ENCODE data around the gene KMT2E.
"Not testable (repeated sequence)": the region's sequence is repeated elsewhere in the genome, so short reads cannot be mapped to it uniquely, and the experiment has no call there.

The KMT2E gene

DNA sequence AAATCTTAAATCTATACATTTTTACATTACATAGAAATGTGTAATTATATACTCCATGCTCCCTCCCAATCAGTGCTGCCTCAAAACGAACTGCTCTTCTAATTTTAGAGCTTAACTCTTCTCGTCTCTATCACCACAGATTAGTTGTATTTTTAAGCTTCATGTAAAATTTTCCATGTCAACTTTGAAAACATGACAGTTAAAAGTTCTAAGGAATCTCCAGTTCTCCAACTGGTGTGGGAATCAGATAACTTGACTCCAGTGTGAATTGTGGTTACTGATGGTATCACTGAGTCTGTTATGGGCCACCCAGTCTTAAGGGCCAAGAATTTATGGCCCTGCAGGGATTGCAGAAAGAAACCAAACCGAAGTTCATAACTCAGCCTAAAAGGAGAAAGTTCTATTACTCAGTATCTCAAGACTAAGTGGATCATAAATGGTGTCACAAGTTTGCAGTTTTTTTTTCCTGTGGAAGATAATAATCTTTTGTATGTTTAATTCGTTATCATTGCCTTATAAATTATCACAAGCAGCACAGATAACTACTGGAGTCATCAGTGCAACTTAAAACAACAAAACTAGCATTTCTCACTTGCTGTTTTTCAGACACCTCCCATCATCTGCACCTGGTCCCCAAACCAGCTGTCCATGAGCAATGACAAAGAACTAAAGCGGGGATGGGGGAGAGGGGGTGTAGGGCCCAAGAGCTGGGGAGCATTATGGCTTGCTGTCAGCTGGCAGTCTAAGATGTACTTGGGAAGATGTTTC lies 31.5 kb upstream of the KMT2E start:
- peak; percentile 24 for DNase-seq

DNA sequence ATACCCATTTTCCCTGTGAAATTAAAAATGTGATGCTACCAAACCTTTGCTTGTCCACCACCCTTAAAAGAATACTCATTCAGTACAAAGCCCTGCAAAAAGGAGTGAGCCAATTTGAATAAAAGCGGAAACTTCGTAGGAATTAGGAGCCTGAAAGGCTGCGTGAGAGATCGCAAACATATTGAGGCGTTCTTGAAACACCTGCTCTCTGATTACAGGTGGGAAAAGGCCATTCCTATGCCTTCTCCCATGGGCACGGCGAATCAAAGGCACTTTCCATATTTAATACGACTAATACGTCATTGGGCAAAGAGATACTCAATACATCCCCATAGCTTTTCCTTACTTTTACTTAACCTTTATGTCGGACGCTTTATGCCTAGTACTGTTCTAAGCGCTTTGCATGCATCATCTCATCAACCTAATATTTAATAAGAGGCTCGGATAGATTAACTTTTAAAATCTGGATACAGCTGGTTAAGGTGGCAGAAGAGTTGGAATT lies 30.9 kb upstream of the KMT2E start:
- no peak for DNase-seq

GRCh38 chr7:104983578-104984539 lies 30.1 kb upstream of the KMT2E start:
- peak; percentile 87 for DNase-seq

DNA sequence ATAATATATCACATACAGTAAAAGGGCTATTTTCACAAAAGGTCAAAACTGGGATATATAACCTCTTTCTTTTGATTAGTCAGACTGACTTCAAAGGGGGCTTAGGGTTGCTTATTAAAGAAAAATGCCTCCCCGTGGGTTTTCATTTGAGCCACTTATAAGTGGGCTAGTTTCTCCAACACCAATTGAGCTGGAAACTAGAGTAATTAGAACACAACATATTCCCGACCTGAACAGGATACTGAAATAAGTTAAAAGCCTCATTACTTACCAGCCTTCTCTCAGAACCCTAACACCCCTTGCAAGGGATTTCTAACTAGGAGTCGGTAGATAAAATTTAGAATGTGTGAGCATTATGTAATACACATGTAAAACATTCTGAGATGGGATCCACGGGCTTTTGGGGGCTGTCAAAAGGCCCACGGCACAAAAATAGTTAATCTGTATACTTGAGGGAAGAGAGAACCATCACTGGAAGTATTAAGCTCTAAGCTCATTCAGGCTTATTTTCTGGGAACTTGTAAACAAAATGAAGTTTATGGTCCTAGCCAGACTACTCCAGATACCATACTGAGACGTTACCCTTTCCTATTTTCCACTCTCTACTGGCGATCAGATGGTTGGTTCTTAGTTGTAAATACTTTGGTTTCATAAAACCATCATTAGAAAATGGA lies 29.3 kb upstream of the KMT2E start:
- no peak for DNase-seq

DNA sequence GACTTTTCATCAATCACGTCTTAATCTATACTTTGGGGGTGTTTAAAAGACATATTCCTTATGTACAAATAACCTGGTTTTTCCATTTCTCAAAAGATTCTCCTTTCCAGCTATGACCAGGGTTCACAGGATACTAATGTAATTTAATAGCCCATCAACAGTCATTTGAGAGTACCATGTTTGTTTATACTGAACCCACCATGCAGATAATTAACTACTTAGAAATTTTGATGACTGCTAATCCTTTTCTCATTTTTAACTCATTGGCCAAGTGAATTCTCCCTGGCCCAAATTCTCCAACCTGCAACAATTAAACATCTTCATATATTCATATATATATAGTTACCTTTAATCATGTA lies 28.8 kb upstream of the KMT2E start:
- no peak for DNase-seq

- DNase-seq: no peak
Observed at GRCh38 chr7:104986628-104987259, 27.3 kb upstream of the KMT2E start.

DNA sequence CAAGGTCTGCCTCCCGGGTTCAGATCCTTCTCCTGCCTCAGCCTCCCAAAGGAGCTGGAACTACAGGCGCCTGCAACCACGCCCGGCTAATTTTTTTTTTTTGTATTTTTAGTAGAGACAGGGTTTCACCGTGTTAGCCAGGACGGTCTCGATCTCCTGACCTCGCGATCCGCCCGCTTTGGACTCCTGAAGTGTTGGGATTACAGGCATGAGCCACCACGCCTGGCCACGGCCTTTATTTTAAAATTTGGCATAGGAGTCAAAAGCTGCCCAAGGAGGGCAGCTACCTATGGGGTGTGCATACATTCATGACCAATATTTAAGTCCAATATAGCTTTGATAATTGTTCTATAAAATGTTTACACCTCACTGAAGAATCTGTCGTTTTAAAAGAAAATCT lies 26.6 kb upstream of the KMT2E start:
- not testable (repeated sequence) for DNase-seq

DNA sequence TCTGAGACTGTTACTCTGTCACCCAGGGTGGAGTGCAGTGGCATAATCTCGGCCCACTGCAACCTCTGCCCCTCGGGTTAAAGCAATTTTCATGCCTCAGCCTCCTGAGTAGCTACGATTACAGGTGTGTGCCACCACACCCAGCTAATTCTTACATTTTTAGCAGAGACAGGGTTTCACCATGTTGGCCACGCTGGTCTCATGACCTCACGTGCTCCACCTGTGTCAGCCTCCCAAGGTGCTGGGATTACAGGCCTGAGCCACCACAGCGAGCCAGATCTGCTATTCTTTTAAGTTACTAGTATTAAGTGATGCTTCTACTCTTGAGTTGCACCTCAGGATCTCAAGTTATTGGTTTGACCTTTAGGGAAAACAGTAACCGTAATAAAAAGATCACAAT lies 23.0 kb upstream of the KMT2E start:
- no peak for DNase-seq

DNA sequence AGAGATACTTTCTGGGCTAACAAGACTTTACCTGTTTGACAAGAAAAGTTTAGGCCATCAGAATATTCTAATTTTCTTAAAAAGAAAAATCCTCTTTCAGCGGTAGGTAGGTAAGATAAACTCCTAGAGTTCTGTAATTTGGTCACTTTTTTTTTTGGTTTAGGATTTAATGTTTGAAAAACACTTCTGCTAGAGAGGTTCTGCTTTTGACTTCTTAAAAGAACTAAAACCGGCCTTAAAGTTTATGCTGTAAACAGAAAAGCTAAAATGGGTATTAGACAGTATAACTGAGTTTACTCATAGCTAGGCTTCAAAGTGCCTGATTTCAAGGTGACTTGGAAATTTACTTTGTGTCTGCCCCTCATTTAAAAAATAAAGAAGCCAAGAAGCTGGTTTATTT lies 21.7 kb upstream of the KMT2E start:
- no peak for DNase-seq

DNA sequence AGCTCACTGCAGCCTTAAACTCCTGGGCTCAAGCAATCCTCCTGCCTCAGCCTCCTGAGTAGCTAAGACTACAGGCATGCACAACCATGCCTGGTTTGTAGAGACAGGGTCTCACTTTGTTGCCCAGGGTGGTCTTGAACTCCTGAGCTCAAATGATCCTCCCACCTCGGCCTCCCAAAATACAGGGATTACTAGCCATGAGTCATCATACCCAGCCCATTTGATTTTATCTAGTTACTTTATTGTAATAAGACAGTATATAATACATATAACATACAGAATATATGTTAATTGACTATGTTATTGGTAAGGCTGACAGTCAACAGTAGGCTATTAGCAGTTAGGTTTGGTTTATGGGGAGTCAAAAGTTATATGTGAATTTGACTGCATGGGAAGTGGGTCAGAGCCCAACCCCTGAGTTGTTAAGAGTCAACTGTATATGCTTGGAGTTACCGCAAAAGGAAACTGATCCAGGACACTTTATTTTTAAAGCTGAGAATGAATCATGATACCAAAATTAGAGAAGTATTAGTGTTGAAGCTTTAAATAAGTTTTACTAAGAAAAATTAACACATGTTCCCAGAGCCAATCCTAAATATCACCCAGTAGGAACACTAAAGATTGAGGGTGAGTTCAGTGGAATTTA lies 20.7 kb upstream of the KMT2E start:
- DNase-seq: no peak

DNA sequence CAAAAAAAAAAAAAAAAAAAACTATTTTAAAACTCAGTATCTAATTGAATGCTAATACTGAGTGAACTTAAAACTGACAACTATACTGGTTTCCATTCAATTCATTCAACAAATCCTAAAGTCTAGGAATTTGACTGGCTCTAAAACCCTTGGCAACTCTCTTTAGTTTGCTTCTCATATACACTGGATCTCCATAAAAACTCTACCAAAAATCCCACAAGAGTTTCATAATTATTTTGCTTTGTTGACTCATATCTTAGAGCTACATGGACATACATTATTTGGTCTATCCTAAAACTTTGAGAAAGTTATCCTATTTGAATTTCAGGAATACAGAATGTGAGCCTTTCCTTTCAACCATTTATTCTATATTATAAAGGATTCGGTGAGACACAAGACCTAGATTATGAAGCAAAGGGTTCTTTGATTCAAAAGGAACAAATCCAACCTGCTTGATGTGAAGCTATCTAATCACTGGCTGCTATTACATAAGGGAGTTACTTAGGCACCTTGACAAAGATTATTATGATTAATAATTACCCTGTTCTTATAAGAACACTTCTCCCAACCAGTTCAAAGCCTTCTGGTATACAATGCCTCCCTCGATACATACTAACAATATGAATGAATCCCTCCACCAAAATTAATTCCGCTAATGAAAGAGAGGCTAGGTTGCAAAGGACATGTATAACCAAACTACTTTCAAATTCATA lies 15.8 kb upstream of the KMT2E start:
- DNase-seq: no peak

DNA sequence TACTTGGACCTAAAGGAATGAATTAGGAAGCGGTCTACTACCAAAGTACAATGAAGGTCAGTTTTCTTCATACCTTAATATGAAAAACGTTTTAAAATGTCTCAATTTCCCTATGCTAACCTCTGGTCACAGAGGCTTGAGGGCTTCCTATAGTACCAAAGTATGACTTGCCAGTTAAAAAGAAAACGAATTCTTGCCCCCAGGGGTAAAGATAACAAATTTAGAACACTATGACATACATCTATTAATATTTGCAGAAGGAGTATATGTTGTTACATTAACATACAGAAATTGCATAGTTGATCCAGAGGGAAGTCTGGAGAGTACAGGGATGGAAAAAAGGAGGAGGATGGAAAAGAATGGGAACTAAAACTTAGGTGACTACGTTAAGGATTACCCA lies 13.8 kb upstream of the KMT2E start:
- no peak for DNase-seq

DNA sequence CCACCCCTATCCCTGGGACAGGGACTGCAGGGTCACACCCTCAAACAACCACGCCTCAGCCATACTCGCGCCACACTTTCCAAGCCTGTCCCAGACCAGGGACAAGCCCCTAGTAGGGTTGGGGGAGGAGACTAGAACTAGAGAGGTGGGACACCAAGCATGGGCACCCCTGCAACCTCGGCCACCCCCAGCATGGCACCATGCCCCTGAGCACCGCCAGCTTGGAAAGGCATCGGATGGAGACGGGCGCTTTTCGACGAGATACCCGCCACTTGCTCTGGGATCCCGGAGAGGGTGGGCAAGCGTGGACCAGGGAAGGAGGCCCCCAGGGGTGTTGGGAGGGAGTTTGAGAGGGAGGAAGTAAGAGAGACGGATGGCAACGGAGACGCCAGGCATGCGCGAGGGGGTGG lies 13.1 kb upstream of the KMT2E start:
- DNase-seq: no peak

GRCh38 chr7:105001652-105002184 lies 12.3 kb upstream of the KMT2E start:
- DNase-seq: no peak

- DNase-seq: no peak
Observed at GRCh38 chr7:105003275-105003674, 10.7 kb upstream of the KMT2E start.

DNA sequence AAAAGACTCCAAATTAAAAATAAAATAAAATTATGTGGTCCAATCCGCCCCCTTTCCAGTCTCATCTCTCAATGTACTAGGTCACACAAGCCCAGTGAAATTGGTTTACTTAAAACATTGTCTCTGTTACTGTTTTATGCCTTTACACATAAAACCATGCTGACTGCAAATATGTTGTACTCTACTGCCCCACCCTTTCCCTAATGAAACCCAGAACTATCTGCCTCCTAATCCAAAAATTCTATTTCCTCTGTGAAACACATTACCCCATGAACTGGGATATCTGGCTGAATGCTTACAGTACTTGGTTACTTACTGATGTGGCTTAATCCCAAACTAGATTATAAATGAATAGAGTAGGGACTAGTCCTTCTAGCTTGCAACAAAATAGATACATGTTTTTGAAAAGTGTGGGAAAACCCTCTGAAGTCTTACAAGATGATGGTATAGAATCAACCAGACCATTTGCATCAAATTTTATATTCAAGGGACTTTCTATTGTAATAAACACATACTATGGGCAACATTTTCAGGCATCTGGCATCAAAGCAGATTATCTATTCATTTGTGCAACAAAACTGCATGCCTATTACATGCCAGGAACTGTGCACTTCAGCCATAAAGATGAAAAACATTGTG lies 10.0 kb upstream of the KMT2E start:
- no peak for DNase-seq

GRCh38 chr7:105005006-105005405 lies 9.0 kb upstream of the KMT2E start:
- DNase-seq: not testable (repeated sequence)

DNA sequence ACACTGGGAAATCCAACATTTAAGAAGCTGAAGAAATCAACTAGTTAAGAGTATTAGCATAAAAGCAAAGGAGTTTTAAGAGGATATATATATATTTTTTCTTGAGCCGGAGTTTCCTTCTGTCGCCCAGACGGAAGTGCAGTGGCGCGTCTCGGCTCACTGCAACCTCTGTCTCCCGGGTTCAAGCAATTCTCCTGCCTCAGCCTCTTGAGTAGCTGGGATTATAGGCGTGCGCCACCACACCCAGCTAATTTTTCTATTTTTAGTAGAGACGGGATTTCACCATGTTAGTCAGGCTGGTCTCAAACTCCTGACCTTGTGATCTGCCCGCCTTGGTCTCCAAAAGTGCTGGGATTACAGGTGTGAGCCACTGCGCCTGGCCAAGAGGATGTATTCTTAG lies 8.5 kb upstream of the KMT2E start:
- not testable (repeated sequence) for DNase-seq

- DNase-seq: peak; percentile 83
Observed at GRCh38 chr7:105006367-105007136, 7.5 kb upstream of the KMT2E start.

GRCh38 chr7:105007298-105007697 lies 6.7 kb upstream of the KMT2E start:
- DNase-seq: no peak

All from hematopoietic multipotent progenitor cell treated with erythropoietin and hydrocortisone succinate and interleukin-3 and kit ligand, for 8 days (in vitro differentiated cells).